Upper lobe of left lung (tissue), 6 donors: ENCODE data around the gene TCF25. TPM values are rescaled to one million over a fixed set of nuclear protein-coding genes. Genes with fewer than 3 reads are reported as not detected.

Experiments
- ATAC-seq, 2 donors: fragments of 200-7000 bp; cut with Tn5 transposase; one replicate each; pipeline ENCODE4 v1.9.1; 2022; ENCODE audit warnings: mild to moderate bottlenecking in 2 of 2, moderate library complexity in 2 of 2; ENCODE audit not compliant: low FRiP score in 2 of 2
- DNase-seq, 2 donors: peaks; one replicate each; pipeline ENCODE4 v3.0.0-alpha.2; 2019 to 2020
- H3K27ac ChIP-seq, 4 donors: fragments of 200-600 bp; sonication (generic); one replicate each; pipeline ENCODE4 v1.5.1; 2016 to 2019
- H3K27me3 ChIP-seq, 4 donors: fragments of 200-600 bp; sonication (generic); one replicate each; pipeline ENCODE4 v1.5.1; 2017 to 2019
- H3K36me3 ChIP-seq, 4 donors: fragments of 200-600 bp; sonication (generic); one replicate each; pipeline ENCODE4 v1.5.1; 2016 to 2019
- H3K4me1 ChIP-seq, 4 donors: fragments of 200-600 bp; sonication (generic); one replicate each; pipeline ENCODE4 v1.5.1; 2018 to 2019
- H3K4me3 ChIP-seq, 4 donors: fragments of 200-600 bp; sonication (generic); one replicate each; pipeline ENCODE4 v1.5.1; 2017 to 2019; ENCODE audit warnings: mild to moderate bottlenecking in 2 of 4, moderate library complexity in 1 of 4
- H3K9me3 ChIP-seq, 4 donors: fragments of 200-600 bp; sonication (generic); one replicate each; pipeline ENCODE4 v1.5.1; 2018 to 2019
- EP300 ChIP-seq, 4 donors: sonication (generic); formaldehyde crosslinking; IDR thresholded peaks; one replicate each; pipeline ENCODE4 v1.5.1; 2017; ENCODE audit warnings: antibody characterized with exemption in 4 of 4, control low read depth in 2 of 4
- POLR2A ChIP-seq, 4 donors: fragments of 450-650 bp; IDR thresholded peaks; one replicate each; pipeline ENCODE4 v1.5.1; 2016 to 2017; ENCODE audit warnings: antibody characterized with exemption in 4 of 4, mild to moderate bottlenecking in 2 of 4
- POLR2AphosphoS5 ChIP-seq, 2 donors: sonication (generic); formaldehyde crosslinking; IDR thresholded peaks; one replicate each; pipeline ENCODE4 v1.5.1; 2017; ENCODE audit warnings: antibody characterized with exemption in 2 of 2
- WGBS, 2 donors: methylation state at CpG; one replicate each; pipeline ENCODE4 v1.1.5; 2017 to 2018; 5-methylcytosine and 5-hydroxymethylcytosine counted together
- total RNA-seq, 6 donors: library from RNA; depleted of rRNA in 4 of 6; stranded (reverse); fragments of >200 nt in 4 of 6; gene quantifications; one replicate each; pipeline versions ENCODE4 v1.1.0 to v1.2.1, GENCODE V29; 2016 to 2021
- TF ChIP-seq, protein P1 (sequence below), 6 experiments: fragments of 450-650 bp in 4 of 6; fragments of 200-600 bp in 2 of 6; sonication (generic) in 2 of 6; IDR thresholded peaks; one replicate each; pipeline ENCODE4 v1.5.1; 2016 to 2019; ENCODE audit warnings: antibody characterized with exemption in 6 of 6
- donor health status: DM: no; HTN: no; CAD: no; lungs with moderate emphysema.
- donor health status: DM: no; HTN: yes; CAD: no; lungs with severe emphysema.

The TCF25 gene
- total RNA-seq, 6 donors from 2014 or later, result 132 to 1,060 (median 211) TPM

DNA sequence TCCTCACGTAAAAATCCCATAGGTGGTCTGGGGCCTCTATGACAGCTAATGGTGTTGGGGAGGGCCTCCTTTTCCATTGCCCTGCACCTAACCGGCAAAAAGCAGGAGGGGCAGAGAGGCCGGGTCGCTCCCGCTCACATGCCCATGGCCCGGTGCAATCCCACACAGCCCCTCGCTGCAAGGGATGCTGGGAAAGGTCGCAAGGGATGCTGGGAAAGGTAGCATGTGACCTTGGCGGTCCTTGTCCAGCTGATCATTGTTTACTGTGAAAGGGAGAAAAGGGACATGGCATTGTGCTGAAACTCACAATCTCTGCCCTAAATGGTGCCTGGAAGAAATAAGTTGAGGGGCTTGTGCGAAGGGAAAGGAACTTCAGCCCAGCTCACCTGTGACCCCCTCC, 85.2 kb downstream of the TCF25 start:
- TF ChIP-seq EP300 (IDR thresholded peaks at IDR 0.05) (no peak), POLR2A (IDR thresholded peaks at IDR 0.05) (no peak), POLR2AphosphoS5 (IDR thresholded peaks at IDR 0.05) (no peak)
- TF ChIP-seq, protein P1, sequence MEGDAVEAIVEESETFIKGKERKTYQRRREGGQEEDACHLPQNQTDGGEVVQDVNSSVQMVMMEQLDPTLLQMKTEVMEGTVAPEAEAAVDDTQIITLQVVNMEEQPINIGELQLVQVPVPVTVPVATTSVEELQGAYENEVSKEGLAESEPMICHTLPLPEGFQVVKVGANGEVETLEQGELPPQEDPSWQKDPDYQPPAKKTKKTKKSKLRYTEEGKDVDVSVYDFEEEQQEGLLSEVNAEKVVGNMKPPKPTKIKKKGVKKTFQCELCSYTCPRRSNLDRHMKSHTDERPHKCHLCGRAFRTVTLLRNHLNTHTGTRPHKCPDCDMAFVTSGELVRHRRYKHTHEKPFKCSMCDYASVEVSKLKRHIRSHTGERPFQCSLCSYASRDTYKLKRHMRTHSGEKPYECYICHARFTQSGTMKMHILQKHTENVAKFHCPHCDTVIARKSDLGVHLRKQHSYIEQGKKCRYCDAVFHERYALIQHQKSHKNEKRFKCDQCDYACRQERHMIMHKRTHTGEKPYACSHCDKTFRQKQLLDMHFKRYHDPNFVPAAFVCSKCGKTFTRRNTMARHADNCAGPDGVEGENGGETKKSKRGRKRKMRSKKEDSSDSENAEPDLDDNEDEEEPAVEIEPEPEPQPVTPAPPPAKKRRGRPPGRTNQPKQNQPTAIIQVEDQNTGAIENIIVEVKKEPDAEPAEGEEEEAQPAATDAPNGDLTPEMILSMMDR (IDR thresholded peaks at IDR 0.05), result no peak
- DNase-seq (no peak), ATAC-seq (no peak)
- Histone ChIP-seq H3K4me1 (peaks cover 0 to 6% (median 2%) of the 10 kb centered on the region in 4 donors), H3K27me3 (no peaks in the 10 kb centered on the region), H3K4me3 (no peak overlapping the region), H3K27ac (no peak overlapping the region), H3K36me3 (peaks cover 0 to 77% (median 34%) of the 10 kb centered on the region in 4 donors), H3K9me3 (no peaks in the 10 kb centered on the region)
- WGBS, 2 donors, result 95 to 97% methylated on average over 10 of the region's 10 CpGs

DNA sequence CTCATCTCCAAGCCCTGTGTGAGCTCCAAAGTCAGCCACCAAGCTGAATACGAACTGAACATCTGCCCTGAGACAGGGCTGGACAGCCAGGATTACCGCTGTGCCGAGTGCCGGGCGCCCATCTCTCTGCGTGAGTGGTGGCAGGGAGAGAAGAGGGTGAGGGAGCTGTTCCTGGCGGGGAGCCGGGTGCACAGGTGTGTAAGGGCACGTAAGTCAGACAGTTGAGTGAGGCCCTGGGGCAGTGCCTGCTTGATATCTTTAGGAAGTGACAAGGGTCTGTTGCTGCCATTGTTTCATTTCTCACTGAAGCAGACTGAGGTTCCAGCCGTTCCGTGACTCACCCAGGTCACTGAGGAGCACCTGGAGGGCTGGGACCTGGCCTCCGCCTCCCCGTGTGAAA, 87.6 kb downstream of the TCF25 start:
- no peak for TF ChIP-seq POLR2A (IDR thresholded peaks at IDR 0.05)
- TF ChIP-seq EP300 (IDR thresholded peaks at IDR 0.05), result no peak
- TF ChIP-seq, protein P1 (IDR thresholded peaks at IDR 0.05), result no peak
- no peak for TF ChIP-seq POLR2AphosphoS5 (IDR thresholded peaks at IDR 0.05)
- Histone ChIP-seq H3K27me3 (no peaks in the 10 kb centered on the region), H3K27ac (no peak overlapping the region), H3K4me1 (peaks cover 0 to 6% (median 2%) of the 10 kb centered on the region in 4 donors), H3K36me3 (peaks cover 0 to 92% (median 37%) of the 10 kb centered on the region in 4 donors), H3K9me3 (no peaks in the 10 kb centered on the region), H3K4me3 (no peak overlapping the region)
- ATAC-seq, result no peak
- 97 to 99% methylated on average over 12 to 13 of the region's 13 CpGs for WGBS, 2 donors
- DNase-seq, result no peak

Other genes starting within 250 kb of the TCF25 start
- 100 to 1,000 TPM in 1 of 6 donors, 10 to 100 TPM in 5; 51.4 to 117 (median 97.8) TPM for gene CHMP1A, start 215.9 kb upstream of the TCF25 start, total RNA-seq
- gene SPATA33, start 215.8 kb upstream of the TCF25 start, total RNA-seq, result 10 to 100 TPM in 3 of 6 donors, 1 to 10 TPM in 3; 5.8 to 22.0 (median 8.8) TPM
- 100 to 1,000 TPM in 2 of 6 donors, 10 to 100 TPM in 4; 38.4 to 197 (median 85.3) TPM for gene CDK10, start 186.9 kb upstream of the TCF25 start, total RNA-seq
- 10 to 100 TPM; 11.5 to 49.3 (median 26.5) TPM for gene SPATA2L, start 171.9 kb upstream of the TCF25 start, total RNA-seq
- 10 to 100 TPM in 5 of 6 donors, 1 to 10 TPM in 1; 7.4 to 45.1 (median 20.2) TPM for gene VPS9D1, start 152.7 kb upstream of the TCF25 start, total RNA-seq
- gene ZNF276, start 152.1 kb upstream of the TCF25 start, total RNA-seq, result 100 to 1,000 TPM in 1 of 6 donors, 10 to 100 TPM in 5; 28.6 to 172 (median 39.0) TPM
- 10 to 100 TPM in 4 of 6 donors, 1 to 10 TPM in 2; 5.5 to 25.1 (median 12.1) TPM for gene FANCA, start 56.9 kb upstream of the TCF25 start, total RNA-seq
- 10 to 100 TPM in 4 of 6 donors, 1 to 10 TPM in 2; 6.1 to 52.4 (median 14.7) TPM for gene SPIRE2, start 45.1 kb upstream of the TCF25 start, total RNA-seq
- gene MC1R, start 45.3 kb downstream of the TCF25 start, total RNA-seq, result 10 to 100 TPM in 2 of 6 donors, 1 to 10 TPM in 4; 4.9 to 44.0 (median 7.0) TPM
- 1 to 10 TPM in 3 of 6 donors, under 1 TPM in 2, not detected in 1; 0.33 to 9.2 (median 2.1) TPM for gene TUBB3, start 49.8 kb downstream of the TCF25 start, total RNA-seq
- gene DEF8, start 75.2 kb downstream of the TCF25 start, total RNA-seq, result 100 to 1,000 TPM in 2 of 6 donors, 10 to 100 TPM in 4; 45.7 to 671 (median 80.5) TPM
- gene DBNDD1, start 145.9 kb downstream of the TCF25 start, total RNA-seq, result 10 to 100 TPM in 3 of 6 donors, 1 to 10 TPM in 3; 4.6 to 23.2 (median 11.1) TPM
- not detected for gene PRDM7, start 203.7 kb downstream of the TCF25 start, total RNA-seq